ENCODE measurements around the gene CACNA2D1.

- no peak for TF ChIP-seq CTCF (IDR thresholded peaks at IDR 0.05)
- no peak for TF ChIP-seq POLR2A (IDR thresholded peaks at IDR 0.05; ENCODE audit: low read depth)
These were observed 186.4 kb downstream of the CACNA2D1 start for GRCh38 chr7:82257118-82257695.
